ENCODE data around the gene GFI1B. TPM values are rescaled to one million over a fixed set of nuclear protein-coding genes. Genes with fewer than 3 reads are reported as not detected.
"Not testable (repeated sequence)": the region's sequence is repeated elsewhere in the genome, so short reads cannot be mapped to it uniquely, and the experiment has no call there.

Gene GFI1B
- total RNA-seq, 2 donors from 2014 or later, result 0.44 TPM; not detected in 1

GRCh38 chr9:132989014-132989310, 10.5 kb downstream of the GFI1B start:
- Histone ChIP-seq H3K27me3 (ENCODE audit: control insufficient read depth, insufficient read depth, low read length, poor library complexity, severe bottlenecking) (no peaks in the 10 kb centered on the region), H3K27ac (ENCODE audit: low read depth, low read length) (no peak overlapping the region), H3K9me3 (ENCODE audit: control insufficient read depth, low read length) (no peaks in the 10 kb centered on the region), H3K9ac (ENCODE audit: extremely low read depth, low read length, poor library complexity, severe bottlenecking) (no peak overlapping the region), H3K36me3 (ENCODE audit: control insufficient read depth, insufficient read depth, low read length) (no peaks in the 10 kb centered on the region), H3K4me3 (ENCODE audit: low read length) (no peak overlapping the region), H3K4me1 (ENCODE audit: control insufficient read depth, insufficient read depth, low read length) (peaks cover 13% of the 10 kb centered on the region)
- Mint-ChIP-seq H3K36me3 (ENCODE audit: low read depth) (no peaks in the 10 kb centered on the region), H3K4me3 (no peak overlapping the region), H3K27ac (no peak overlapping the region), H3K4me1 (peaks cover 23% of the 10 kb centered on the region), H3K9me3 (peaks cover 2% of the 10 kb centered on the region), H3K27me3 (ENCODE audit: insufficient read depth) (no peaks in the 10 kb centered on the region)
- DNase-seq, result no peak
- TF ChIP-seq CTCF (conservative IDR thresholded peaks at IDR 0.05), result no peak
- WGBS, 2 experiments (ENCODE audit: insufficient coverage in 1 of 2, insufficient read length in 1 of 2), result 95 to 96% methylated on average over 12 to 13 of the region's 13 CpGs

GRCh38 chr9:132989414-132989996, 11.0 kb downstream of the GFI1B start:
- no peak for DNase-seq

GRCh38 chr9:132989998-132990557, 11.6 kb downstream of the GFI1B start:
- H3K9me3 ChIP-seq (ENCODE audit: control insufficient read depth, low read length); H3K27me3 ChIP-seq (ENCODE audit: control insufficient read depth, insufficient read depth, low read length, poor library complexity, severe bottlenecking); H3K4me3 ChIP-seq (ENCODE audit: low read length); H3K36me3 ChIP-seq (ENCODE audit: control insufficient read depth, insufficient read depth, low read length); H3K36me3 Mint-ChIP-seq (ENCODE audit: low read depth); DNase-seq; H3K27me3 Mint-ChIP-seq (ENCODE audit: insufficient read depth); H3K9me3 Mint-ChIP-seq; H3K9ac ChIP-seq (ENCODE audit: extremely low read depth, low read length, poor library complexity, severe bottlenecking); H3K4me3 Mint-ChIP-seq; H3K27ac ChIP-seq (ENCODE audit: low read depth, low read length); H3K27ac Mint-ChIP-seq: not testable (repeated sequence)
- H3K4me1 Mint-ChIP-seq, result peaks cover 34% of the 10 kb centered on the region
- 80 to 84% methylated on average over 4 of the region's 4 CpGs for WGBS, 2 experiments (ENCODE audit: insufficient coverage in 1 of 2, insufficient read length in 1 of 2)
- H3K4me1 ChIP-seq (ENCODE audit: control insufficient read depth, insufficient read depth, low read length), result peaks cover 13% of the 10 kb centered on the region

More at GRCh38 chr9:132989414-132989996, 11.0 kb downstream of the GFI1B start:
- no peaks in the 10 kb centered on the region for H3K27me3 Mint-ChIP-seq (ENCODE audit: insufficient read depth)
- Histone ChIP-seq H3K9ac (ENCODE audit: extremely low read depth, low read length, poor library complexity, severe bottlenecking) (no peak overlapping the region), H3K4me3 (ENCODE audit: low read length) (no peak overlapping the region), H3K27ac (ENCODE audit: low read depth, low read length) (no peak overlapping the region), H3K27me3 (ENCODE audit: control insufficient read depth, insufficient read depth, low read length, poor library complexity, severe bottlenecking) (no peaks in the 10 kb centered on the region), H3K9me3 (ENCODE audit: control insufficient read depth, low read length) (no peaks in the 10 kb centered on the region), H3K4me1 (ENCODE audit: control insufficient read depth, insufficient read depth, low read length) (peaks cover 13% of the 10 kb centered on the region), H3K36me3 (ENCODE audit: control insufficient read depth, insufficient read depth, low read length) (no peaks in the 10 kb centered on the region)
- H3K27ac Mint-ChIP-seq, result no peak overlapping the region
- H3K4me3 Mint-ChIP-seq, result no peak overlapping the region
- no peak for TF ChIP-seq CTCF (conservative IDR thresholded peaks at IDR 0.05)
- no peaks in the 10 kb centered on the region for H3K36me3 Mint-ChIP-seq (ENCODE audit: low read depth)
- 90 to 91% methylated on average over 12 to 23 of the region's 23 CpGs for WGBS, 2 experiments (ENCODE audit: insufficient coverage in 1 of 2, insufficient read length in 1 of 2)
- peaks cover 2% of the 10 kb centered on the region for H3K9me3 Mint-ChIP-seq
- H3K4me1 Mint-ChIP-seq, result peaks cover 28% of the 10 kb centered on the region

- no peak overlapping the region for H3K4me3 ChIP-seq (ENCODE audit: low read length)
- no peak for TF ChIP-seq CTCF (conservative IDR thresholded peaks at IDR 0.05)
- H3K9me3 ChIP-seq (ENCODE audit: control insufficient read depth, low read length), result no peaks in the 10 kb centered on the region
- H3K9ac ChIP-seq (ENCODE audit: extremely low read depth, low read length, poor library complexity, severe bottlenecking), result no peak overlapping the region
- H3K4me1 ChIP-seq (ENCODE audit: control insufficient read depth, insufficient read depth, low read length), result peaks cover 13% of the 10 kb centered on the region
- H3K27me3 Mint-ChIP-seq (ENCODE audit: insufficient read depth), result no peaks in the 10 kb centered on the region
- H3K4me3 Mint-ChIP-seq, result no peak overlapping the region
- no peaks in the 10 kb centered on the region for H3K27me3 ChIP-seq (ENCODE audit: control insufficient read depth, insufficient read depth, low read length, poor library complexity, severe bottlenecking)
- peaks cover 2% of the 10 kb centered on the region for H3K9me3 Mint-ChIP-seq
- no peaks in the 10 kb centered on the region for H3K36me3 ChIP-seq (ENCODE audit: control insufficient read depth, insufficient read depth, low read length)
- no peak overlapping the region for H3K27ac ChIP-seq (ENCODE audit: low read depth, low read length)
- H3K27ac Mint-ChIP-seq, result no peak overlapping the region
- no peak for DNase-seq
- no peaks in the 10 kb centered on the region for H3K36me3 Mint-ChIP-seq (ENCODE audit: low read depth)
- WGBS, 2 experiments (ENCODE audit: insufficient coverage in 1 of 2, insufficient read length in 1 of 2), result 93 to 96% methylated on average over 12 to 14 of the region's 14 CpGs
- peaks cover 41% of the 10 kb centered on the region for H3K4me1 Mint-ChIP-seq
Measured at GRCh38 chr9:132990781-132991180, 12.3 kb downstream of the GFI1B start.
